CD8-positive, alpha-beta memory T cell (primary cell): ENCODE measurements around the gene IFNE. TPM values are rescaled to one million over a fixed set of nuclear protein-coding genes. Genes with fewer than 3 reads are reported as not detected.
A peak's percentile ranks its signal among the peaks of the same experiment; 100 is the strongest.

Experiments used
- CTCF ChIA-PET: fragments of 350-600 bp; sonication (Branson Sonifier 250); formaldehyde crosslinking; loops from one replicate; lab custom pipeline; 2021; ENCODE audit warnings: antibody characterized with exemption; lab: Charles Lee
- POLR2A ChIA-PET: fragments of 350-600 bp; sonication (Branson Sonifier 250); formaldehyde crosslinking; loops from one replicate; lab custom pipeline; 2021; ENCODE audit warnings: antibody characterized with exemption; lab: Charles Lee
- DNase-seq, 5 donors: peaks; one replicate each; pipeline versions ENCODE4 v3.0.0 to v3.0.0-alpha.2; 2020 to 2022; ENCODE audit warnings: mixed read lengths in 1 of 5
- H3K27ac ChIP-seq: one replicate; pipeline ENCODE4 v1.7.0; 2013; ENCODE audit warnings: low read depth, mild to moderate bottlenecking, low read length, moderate library complexity
- H3K27me3 ChIP-seq: 2 replicates; pipeline ENCODE4 v1.7.0; 2013; ENCODE audit warnings: low read length, mild to moderate bottlenecking; ENCODE audit not compliant: insufficient read depth, poor library complexity, severe bottlenecking
- H3K36me3 ChIP-seq: 2 replicates; pipeline ENCODE4 v1.7.0; 2013; ENCODE audit warnings: mild to moderate bottlenecking, low read length, moderate library complexity; ENCODE audit not compliant: insufficient read depth
- H3K4me1 ChIP-seq: 2 replicates; pipeline ENCODE4 v1.7.0; 2013; ENCODE audit warnings: mild to moderate bottlenecking, low read length, moderate library complexity; ENCODE audit not compliant: insufficient read depth
- H3K4me3 ChIP-seq: 2 replicates; pipeline ENCODE4 v1.7.0; 2013; ENCODE audit warnings: mild to moderate bottlenecking, low read length
- H3K9me3 ChIP-seq: 2 replicates; pipeline ENCODE4 v1.7.0; 2013; ENCODE audit warnings: mild to moderate bottlenecking, low read length
- H3K27ac Mint-ChIP-seq, 8 donors: one replicate each; pipeline ENCODE4 v1.8.0; 2020 to 2021; ENCODE audit warnings: mixed read lengths in 8 of 8, mild to moderate bottlenecking in 6 of 8, inconsistent platforms in 3 of 8, moderate library complexity in 3 of 8
- H3K27me3 Mint-ChIP-seq, 2 donors: one replicate each; pipeline ENCODE4 v1.8.0; 2020 to 2021; ENCODE audit warnings: mixed read lengths in 2 of 2, mild to moderate bottlenecking in 1 of 2, moderate library complexity in 1 of 2
- H3K36me3 Mint-ChIP-seq, 3 donors: one replicate each; pipeline ENCODE4 v1.8.0; 2020 to 2021; ENCODE audit warnings: mixed read lengths in 3 of 3, inconsistent platforms in 1 of 3, mild to moderate bottlenecking in 1 of 3
- H3K4me1 Mint-ChIP-seq, 3 donors: one replicate each; pipeline ENCODE4 v1.8.0; 2020 to 2021; ENCODE audit warnings: mixed read lengths in 3 of 3, inconsistent platforms in 1 of 3, mild to moderate bottlenecking in 1 of 3
- H3K4me3 Mint-ChIP-seq, 7 donors: one replicate each; pipeline ENCODE4 v1.8.0; 2020 to 2021; ENCODE audit warnings: mixed read lengths in 7 of 7, mild to moderate bottlenecking in 6 of 7, moderate library complexity in 4 of 7, inconsistent platforms in 2 of 7
- H3K9me3 Mint-ChIP-seq, 5 donors: one replicate each; pipeline ENCODE4 v1.8.0; 2020 to 2022; ENCODE audit warnings: mixed read lengths in 5 of 5, mild to moderate bottlenecking in 3 of 5, moderate library complexity in 2 of 5, inconsistent platforms in 1 of 5
- polyA plus RNA-seq: library from polyadenylated mRNA; unstranded; fragments of 300-500 nt; fragmentation: Illumina TruSeq; gene quantifications from one replicate; pipeline ENCODE4 v1.2.3, GENCODE V29; 2021
- total RNA-seq, 2 experiments: library from RNA; stranded (reverse); gene quantifications; one replicate each; pipeline ENCODE4 v1.2.3, GENCODE V29; 2021

The IFNE gene
- total and polyA plus RNA-seq, 3 experiments from 2014 or later, result 0.15 TPM; not detected in 2

- ChIA-PET CTCF (interaction anchor here (1.3 kb wide), 1 partner anchor 16 kb away, joined by 6 read pairs; no protein-coding TSS in a partner anchor), POLR2A (no interaction called here)
- Mint-ChIP-seq H3K4me3 (no peak overlapping the region), H3K27me3 (peaks cover 3 to 7% of the 10 kb centered on the region in 2 donors), H3K36me3 (peaks cover 0 to 15% (median 0%) of the 10 kb centered on the region in 3 donors), H3K27ac (no peak overlapping the region), H3K9me3 (peaks cover 9 to 14% (median 12%) of the 10 kb centered on the region in 5 donors), H3K4me1 (peaks cover 2 to 14% (median 5%) of the 10 kb centered on the region in 3 donors)
- H3K27ac ChIP-seq, result no peak overlapping the region
- H3K36me3 ChIP-seq, result no peaks in the 10 kb centered on the region
- no peak for DNase-seq
- no peaks in the 10 kb centered on the region for H3K9me3 ChIP-seq
- H3K27me3 ChIP-seq, result no peaks in the 10 kb centered on the region
- H3K4me1 ChIP-seq, result no peaks in the 10 kb centered on the region
- H3K4me3 ChIP-seq, result no peak overlapping the region
Observed at GRCh38 chr9:21481470-21482056, 550 bp downstream of the IFNE start.

- H3K27ac ChIP-seq, result no peak overlapping the region
- no peak overlapping the region for H3K4me3 ChIP-seq
- peaks cover 2 to 14% (median 5%) of the 10 kb centered on the region in 3 donors for H3K4me1 Mint-ChIP-seq
- H3K9me3 Mint-ChIP-seq, result peaks cover 0 to 2% (median under 1%) of the 10 kb centered on the region in 5 donors
- no peaks in the 10 kb centered on the region for H3K27me3 ChIP-seq
- H3K27ac Mint-ChIP-seq, result peak overlapping the region in 1 of 8 donors; percentile 3
- H3K4me1 ChIP-seq, result no peaks in the 10 kb centered on the region
- peaks cover 3 to 13% of the 10 kb centered on the region in 2 donors for H3K27me3 Mint-ChIP-seq
- peaks cover 0 to 3% (median 0%) of the 10 kb centered on the region in 3 donors for H3K36me3 Mint-ChIP-seq
- no peak for DNase-seq
- POLR2A ChIA-PET, result no interaction called here
- CTCF ChIA-PET, result interaction anchor here (0.8 to 1.2 kb wide), 3 partner anchors 10 to 37 kb away, joined by 3 to 4 read pairs (median 3); no protein-coding TSS in a partner anchor
- H3K9me3 ChIP-seq, result no peaks in the 10 kb centered on the region
- no peaks in the 10 kb centered on the region for H3K36me3 ChIP-seq
- H3K4me3 Mint-ChIP-seq, result no peak overlapping the region
Observed at GRCh38 chr9:21479152-21479702, 2.9 kb downstream of the IFNE start.

- Mint-ChIP-seq H3K36me3 (no peaks in the 10 kb centered on the region), H3K27me3 (peaks cover 4 to 16% of the 10 kb centered on the region in 2 donors), H3K4me1 (peaks cover 2 to 14% (median 5%) of the 10 kb centered on the region in 3 donors), H3K27ac (no peak overlapping the region), H3K4me3 (no peak overlapping the region), H3K9me3 (no peaks in the 10 kb centered on the region)
- H3K4me3 ChIP-seq, result no peak overlapping the region
- H3K4me1 ChIP-seq, result no peaks in the 10 kb centered on the region
- H3K27me3 ChIP-seq, result no peaks in the 10 kb centered on the region
- H3K9me3 ChIP-seq, result no peaks in the 10 kb centered on the region
- CTCF ChIA-PET, result no interaction called here
- no peaks in the 10 kb centered on the region for H3K36me3 ChIP-seq
- POLR2A ChIA-PET, result no interaction called here
- no peak overlapping the region for H3K27ac ChIP-seq
- no peak for DNase-seq
Observed at GRCh38 chr9:21477466-21477865, 4.6 kb downstream of the IFNE start.

- no peaks in the 10 kb centered on the region for H3K9me3 Mint-ChIP-seq
- ChIA-PET CTCF (interaction anchor here (1.0 kb wide), 1 partner anchor 290 kb away, joined by 3 read pairs; no protein-coding TSS in a partner anchor), POLR2A (no interaction called here)
- no peak overlapping the region for H3K4me3 ChIP-seq
- DNase-seq, result no peak
- H3K27ac ChIP-seq, result no peak overlapping the region
- H3K27me3 Mint-ChIP-seq, result peaks cover 4 to 22% of the 10 kb centered on the region in 2 donors
- no peaks in the 10 kb centered on the region for H3K36me3 ChIP-seq
- no peaks in the 10 kb centered on the region for H3K9me3 ChIP-seq
- peaks cover 0 to 3% (median 0%) of the 10 kb centered on the region in 3 donors for H3K4me1 Mint-ChIP-seq
- H3K27me3 ChIP-seq, result no peaks in the 10 kb centered on the region
- H3K27ac Mint-ChIP-seq, result no peak overlapping the region
- no peaks in the 10 kb centered on the region for H3K4me1 ChIP-seq
- H3K36me3 Mint-ChIP-seq, result no peaks in the 10 kb centered on the region
- H3K4me3 Mint-ChIP-seq, result no peak overlapping the region
Observed at GRCh38 chr9:21473236-21473635, 8.9 kb downstream of the IFNE start.

GRCh38 chr9:21470126-21470525, 12.0 kb downstream of the IFNE start:
- H3K27ac Mint-ChIP-seq, result no peak overlapping the region
- H3K4me3 Mint-ChIP-seq, result no peak overlapping the region
- no peaks in the 10 kb centered on the region for H3K9me3 ChIP-seq
- no peaks in the 10 kb centered on the region for H3K27me3 ChIP-seq
- H3K36me3 ChIP-seq, result no peaks in the 10 kb centered on the region
- no peaks in the 10 kb centered on the region for H3K4me1 ChIP-seq
- H3K27me3 Mint-ChIP-seq, result peaks cover 11 to 26% of the 10 kb centered on the region in 2 donors
- peaks cover 2 to 4% (median 3%) of the 10 kb centered on the region in 3 donors for H3K4me1 Mint-ChIP-seq
- H3K9me3 Mint-ChIP-seq, result no peaks in the 10 kb centered on the region
- H3K4me3 ChIP-seq, result no peak overlapping the region
- no peak overlapping the region for H3K27ac ChIP-seq
- CTCF ChIA-PET, result no interaction called here
- POLR2A ChIA-PET, result no interaction called here
- peaks cover 0 to 2% (median 0%) of the 10 kb centered on the region in 3 donors for H3K36me3 Mint-ChIP-seq
- no peak for DNase-seq

GRCh38 chr9:21465859-21466518, 16.1 kb downstream of the IFNE start:
- POLR2A ChIA-PET, result interaction anchor here (0.6 kb wide), 1 partner anchor 124 kb away, joined by 5 read pairs; no protein-coding TSS in a partner anchor

GRCh38 chr9:21465138-21465537, 17.0 kb downstream of the IFNE start:
- ChIA-PET CTCF (interaction anchor here (0.7 to 3.2 kb wide), 15 partner anchors 17 to 326 kb away, joined by 3 to 28 read pairs (median 6); partner anchors contain the start of gene IFNE), POLR2A (no interaction called here)
- Mint-ChIP-seq H3K36me3 (peaks cover 0 to 16% (median 2%) of the 10 kb centered on the region in 3 donors), H3K4me1 (peaks cover 2 to 4% (median 3%) of the 10 kb centered on the region in 3 donors), H3K27ac (no peak overlapping the region), H3K9me3 (peaks cover 5 to 14% (median 12%) of the 10 kb centered on the region in 5 donors), H3K27me3 (peaks cover 19 to 41% of the 10 kb centered on the region in 2 donors), H3K4me3 (no peak overlapping the region)
- no peaks in the 10 kb centered on the region for H3K27me3 ChIP-seq
- H3K27ac ChIP-seq, result no peak overlapping the region
- no peaks in the 10 kb centered on the region for H3K4me1 ChIP-seq
- no peaks in the 10 kb centered on the region for H3K36me3 ChIP-seq
- H3K4me3 ChIP-seq, result no peak overlapping the region
- DNase-seq, result no peak
- H3K9me3 ChIP-seq, result no peaks in the 10 kb centered on the region

More at GRCh38 chr9:21465859-21466518, 16.1 kb downstream of the IFNE start:
- Mint-ChIP-seq H3K4me1 (peaks cover 2 to 4% (median 3%) of the 10 kb centered on the region in 3 donors), H3K4me3 (no peak overlapping the region), H3K9me3 (peaks cover 5 to 14% (median 12%) of the 10 kb centered on the region in 5 donors), H3K36me3 (peaks cover 0 to 16% (median 2%) of the 10 kb centered on the region in 3 donors), H3K27me3 (peaks cover 16 to 32% of the 10 kb centered on the region in 2 donors), H3K27ac (no peak overlapping the region)
- CTCF ChIA-PET, result interaction anchor here (0.6 to 3.2 kb wide), 26 partner anchors 11 to 453 kb away, joined by 3 to 28 read pairs (median 4); partner anchors contain the start of gene IFNE
- no peaks in the 10 kb centered on the region for H3K9me3 ChIP-seq
- DNase-seq, result peak in 2 of 5 donors; percentile 40 to 52
- H3K4me1 ChIP-seq, result no peaks in the 10 kb centered on the region
- no peak overlapping the region for H3K4me3 ChIP-seq
- H3K36me3 ChIP-seq, result no peaks in the 10 kb centered on the region
- no peak overlapping the region for H3K27ac ChIP-seq
- no peaks in the 10 kb centered on the region for H3K27me3 ChIP-seq
